A549 (cell line): ENCODE results near the gene DXO. TPM values are rescaled to one million over a fixed set of nuclear protein-coding genes. Genes with fewer than 3 reads are reported as not detected.
A peak's percentile ranks its signal among the peaks of the same experiment; 100 is the strongest.

Source experiments
- ATAC-seq, 2 experiments: fragments of 200-7000 bp in 1 of 2; fragments of >200 bp in 1 of 2; cut with Nextera tagmentation in 1 of 2; cut with Tn5 transposase in 1 of 2; 3 replicates each; pipeline versions ENCODE4 v1.8.0 to v1.9.1; 2018 to 2020; ENCODE audit warnings: mild to moderate bottlenecking in 1 of 2, moderate library complexity in 1 of 2
- CTCF ChIA-PET: fragments of 300-600 bp; sonication (Branson Sonifier 250); formaldehyde crosslinking; extraction: SDS; loops from one replicate; lab custom pipeline; 2021; ENCODE audit warnings: antibody characterized with exemption, inconsistent platforms; lab: Yijun Ruan, JAX
- POLR2A ChIA-PET: fragments of 350-600 bp; formaldehyde crosslinking; extraction: SDS; loops from one replicate; lab custom pipeline; 2021; ENCODE audit warnings: antibody characterized with exemption, inconsistent platforms; lab: Yijun Ruan, JAX
- DNase-seq, 2 experiments: peaks; one replicate each; pipeline versions ENCODE4 v3.0.0 to v3.0.0-alpha.2; 2011 to 2016; ENCODE audit warnings: low read depth in 1 of 2, low spot score in 1 of 2
- FAIRE-seq: peaks from 2 replicates; lab custom pipeline; 2011; peaks lifted over from hg19 to GRCh38; lab: Jason Lieb, UNC
- H3K27ac ChIP-seq, 2 experiments: fragments of >200 bp; sonication (Bioruptor Twin); formaldehyde crosslinking; 3 replicates each; pipeline ENCODE4 v1.5.1; 2016 to 2017
- H3K4me1 ChIP-seq: fragments of >200 bp; sonication (Bioruptor Twin); formaldehyde crosslinking; 3 replicates; pipeline ENCODE4 v1.6.1; 2016
- H3K4me2 ChIP-seq: fragments of >200 bp; sonication (Bioruptor Twin); formaldehyde crosslinking; 3 replicates; pipeline ENCODE4 v1.6.1; 2016
- H3K4me3 ChIP-seq: fragments of >200 bp; sonication (Bioruptor Twin); formaldehyde crosslinking; 3 replicates; pipeline ENCODE4 v1.5.1; 2016
- H3K9me3 ChIP-seq: fragments of >200 bp; sonication (Bioruptor Twin); formaldehyde crosslinking; 3 replicates; pipeline ENCODE4 v1.6.1; 2016
- ATOH8 ChIP-seq: fragments of 250-450 bp; sonication (Bioruptor Pico); IDR thresholded peaks from 2 replicates; pipeline ENCODE4 v1.5.0; 2020; ENCODE audit warnings: low read depth, mild to moderate bottlenecking, moderate library complexity
- BHLHE40 ChIP-seq: IDR thresholded peaks from 2 replicates; pipeline ENCODE4 v1.6.1; 2012; ENCODE audit warnings: low read depth, low read length, inconsistent platforms
- CHD2 ChIP-seq: fragments of 150-350 bp; IDR thresholded peaks from 2 replicates; pipeline ENCODE4 v1.6.1; 2014; ENCODE audit warnings: low read length; ENCODE audit not compliant: partially characterized antibody
- CHD4 ChIP-seq: fragments of 200-600 bp; sonication (generic); IDR thresholded peaks from 2 replicates; pipeline ENCODE4 v1.6.1; 2016; ENCODE audit warnings: antibody characterized with exemption, mild to moderate bottlenecking, borderline replicate concordance
- EHF ChIP-seq: fragments of 250-450 bp; sonication (Bioruptor Pico); IDR thresholded peaks from 2 replicates; pipeline ENCODE4 v1.5.0; 2020; ENCODE audit warnings: mild to moderate bottlenecking
- EHMT2 ChIP-seq: fragments of 200-600 bp; sonication (generic); IDR thresholded peaks from 2 replicates; pipeline ENCODE4 v1.6.1; 2016; ENCODE audit warnings: antibody characterized with exemption, low read depth, mild to moderate bottlenecking, moderate library complexity
- FOXS1 ChIP-seq: fragments of 250-450 bp; sonication (Bioruptor Pico); IDR thresholded peaks from 2 replicates; pipeline ENCODE4 v1.5.0; 2020; ENCODE audit warnings: mild to moderate bottlenecking, moderate library complexity
- GATA3 ChIP-seq: IDR thresholded peaks from 2 replicates; pipeline ENCODE4 v1.6.1; 2012; ENCODE audit warnings: borderline replicate concordance
- HDAC2 ChIP-seq: fragments of 200-600 bp; sonication (generic); IDR thresholded peaks from 2 replicates; pipeline ENCODE4 v1.6.1; 2016
- HEYL ChIP-seq: fragments of 250-450 bp; sonication (Bioruptor Pico); IDR thresholded peaks from 2 replicates; pipeline ENCODE4 v1.8.0; 2021; ENCODE audit warnings: mild to moderate bottlenecking, moderate library complexity
- HOXA7 ChIP-seq: fragments of 250-450 bp; sonication (Bioruptor Pico); IDR thresholded peaks from 2 replicates; pipeline ENCODE4 v1.5.0; 2020; ENCODE audit warnings: mild to moderate bottlenecking, moderate library complexity
- JUNB ChIP-seq: fragments of >200 bp; sonication (Bioruptor Twin); formaldehyde crosslinking; IDR thresholded peaks from 2 replicates; pipeline ENCODE4 v1.6.1; 2016
- MAX ChIP-seq: IDR thresholded peaks from 2 replicates; pipeline ENCODE4 v1.6.1; 2012
- MAZ ChIP-seq: fragments of 150-350 bp; IDR thresholded peaks from 2 replicates; pipeline ENCODE4 v1.6.1; 2014; ENCODE audit warnings: antibody characterized with exemption, low read depth, low read length, borderline replicate concordance
- NPAS2 ChIP-seq: fragments of 250-450 bp; sonication (Bioruptor Pico); IDR thresholded peaks from 2 replicates; pipeline ENCODE4 v1.8.0; 2022; ENCODE audit warnings: mild to moderate bottlenecking, moderate library complexity, borderline replicate concordance
- NR3C1 ChIP-seq: fragments of >200 bp; sonication (Bioruptor Twin); formaldehyde crosslinking; IDR thresholded peaks from 3 replicates; pipeline ENCODE4 v1.6.1; 2017
- POLR2A ChIP-seq: IDR thresholded peaks from 2 replicates; pipeline ENCODE4 v1.6.1; 2012; ENCODE audit warnings: mild to moderate bottlenecking, low read length
- RAD21 ChIP-seq, 2 experiments: fragments of >200 bp in 1 of 2; sonication (Bioruptor Twin) in 1 of 2; formaldehyde crosslinking in 1 of 2; IDR thresholded peaks in 1 of 2; conservative IDR thresholded peaks in 1 of 2; 2 replicates in 1 of 2; 3 replicates in 1 of 2; pipeline ENCODE4 v1.6.1; 2012 to 2018; ENCODE audit warnings: inconsistent platforms in 1 of 2
- RCOR1 ChIP-seq: fragments of 150-350 bp; IDR thresholded peaks from 2 replicates; pipeline ENCODE4 v1.6.1; 2014; ENCODE audit warnings: antibody characterized with exemption, low read length, low read depth
- RFX5 ChIP-seq: fragments of 450-650 bp; IDR thresholded peaks from 2 replicates; pipeline ENCODE4 v1.7.1; 2014; ENCODE audit warnings: antibody characterized with exemption, mild to moderate bottlenecking, moderate library complexity
- RNF2 ChIP-seq: fragments of 200-600 bp; sonication (generic); IDR thresholded peaks from 2 replicates; pipeline ENCODE4 v1.6.1; 2016; ENCODE audit warnings: low read depth, mild to moderate bottlenecking, antibody characterized with exemption, moderate library complexity, borderline replicate concordance
- SMC3 ChIP-seq: fragments of >200 bp; sonication (Bioruptor Twin); formaldehyde crosslinking; IDR thresholded peaks from 3 replicates; pipeline ENCODE4 v1.6.1; 2018; ENCODE audit warnings: inconsistent platforms
- TFCP2L1 ChIP-seq: fragments of 250-450 bp; sonication (Bioruptor Pico); IDR thresholded peaks from 2 replicates; pipeline ENCODE4 v1.5.0; 2021; ENCODE audit warnings: mild to moderate bottlenecking
- TP53 ChIP-seq: fragments of 250-450 bp; sonication (Bioruptor Pico); IDR thresholded peaks from 2 replicates; pipeline ENCODE4 v1.5.0; 2021; ENCODE audit warnings: mild to moderate bottlenecking, moderate library complexity
- ZC3H11A ChIP-seq: fragments of 450-650 bp; IDR thresholded peaks from 2 replicates; pipeline ENCODE4 v1.6.1; 2014; ENCODE audit warnings: antibody characterized with exemption, mild to moderate bottlenecking
- ZSCAN20 ChIP-seq: fragments of 250-450 bp; sonication (Bioruptor Pico); IDR thresholded peaks from 2 replicates; pipeline ENCODE4 v1.8.0; 2022; ENCODE audit warnings: mild to moderate bottlenecking, moderate library complexity
- WGBS: methylation state at CpG from one replicate; pipeline ENCODE4 v1.1.6; 2017; ENCODE audit errors: missing lambda C conversion rate; 5-methylcytosine and 5-hydroxymethylcytosine counted together
- polyA plus RNA-seq, 4 experiments: library from polyadenylated mRNA; depleted of rRNA in 3 of 4; stranded (reverse); fragments of >200 nt; fragmentation: RNase III in 1 of 4; extraction: RNeasy Plus Mini Kit Qiagen cat#74134 plus additional on column Dnase treatment in 1 of 4; gene quantifications; 2 replicates in 3 of 4; 3 replicates in 1 of 4; pipeline ENCODE4 v1.2.3, GENCODE V29; 2011 to 2017
- TF ChIP-seq, protein P1 (sequence below): fragments of 450-650 bp; IDR thresholded peaks from 2 replicates; pipeline ENCODE4 v1.6.1; 2014; ENCODE audit warnings: antibody characterized with exemption
- TF ChIP-seq, protein P2 (sequence below): fragments of 200-600 bp; sonication (generic); IDR thresholded peaks from 2 replicates; pipeline ENCODE4 v1.6.1; 2016; ENCODE audit warnings: antibody characterized with exemption, mild to moderate bottlenecking, moderate library complexity

The DXO gene
- polyA plus RNA-seq, 2 of the 4 experiments (the other 2 are of a cell fraction): 12.7 to 15.6 TPM

DNA sequence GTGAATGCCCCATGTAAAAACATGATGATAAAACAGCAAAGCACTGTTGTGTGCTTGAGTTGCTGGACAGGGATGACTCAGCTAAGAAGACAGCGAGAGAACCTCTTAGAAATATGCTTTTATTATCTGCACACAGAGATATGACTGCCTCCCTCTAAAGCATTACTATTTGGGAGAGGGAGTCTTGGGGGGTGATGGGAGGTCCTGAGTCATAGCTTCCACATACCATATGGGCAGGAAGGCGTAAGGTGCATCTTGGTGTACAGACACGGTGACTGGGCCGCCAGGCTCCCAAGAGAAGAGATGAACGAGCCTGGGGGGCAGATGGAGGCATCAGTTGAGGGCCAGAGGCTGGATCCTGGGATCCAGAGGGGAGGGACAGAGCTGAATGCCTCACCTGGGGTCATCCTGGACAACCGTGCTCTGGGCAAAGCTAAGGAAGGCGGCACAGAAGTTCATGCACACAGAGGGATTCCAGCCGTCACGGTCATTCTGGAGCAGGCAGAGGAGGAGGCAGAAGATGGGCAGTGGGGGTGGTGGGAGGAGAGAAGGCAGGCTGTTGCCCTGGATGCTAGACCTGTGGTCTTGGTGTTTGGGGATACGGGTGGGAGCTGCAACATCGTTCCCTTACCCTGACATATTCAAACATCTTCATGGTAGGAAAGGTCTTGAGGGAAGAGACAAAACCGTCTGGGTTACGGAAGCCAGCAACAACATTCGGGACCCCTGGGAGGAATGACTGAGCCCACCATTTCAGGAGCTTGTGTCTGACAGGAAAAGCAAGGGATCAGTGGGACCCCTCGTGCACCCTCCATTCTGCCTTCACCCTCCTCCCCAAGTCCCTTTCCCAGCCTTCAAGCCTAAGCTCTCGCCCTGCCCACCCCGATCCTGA is 2.0 kb downstream of the DXO start:
- Histone ChIP-seq H3K4me3 (no peak overlapping the region), H3K27ac (peak overlapping the region in 1 of 2 experiments; percentile 93; a peak in 1 of 6 replicates), H3K4me2 (peak overlapping the region; percentile 96; the same call in 1 of the 3 replicates), H3K4me1 (peaks cover 17% of the 10 kb centered on the region; the same call in 1 of the 3 replicates), H3K9me3 (no peaks in the 10 kb centered on the region)
- CTCF ChIA-PET: interaction anchor here (0.6 to 2.1 kb wide), 2 partner anchors 18 to 349 kb away, joined by 3 to 9 read pairs; partner anchors contain the start of gene PRRC2A
- 86% methylated on average over 13 of the region's 17 CpGs for WGBS
- TF ChIP-seq CHD2 (no peak), HOXA7 (CRISPR knock-in tag) (no peak), ZSCAN20 (CRISPR knock-in tag) (no peak), RNF2 (no peak), MAZ (no peak), HEYL (CRISPR knock-in tag) (no peak), HDAC2 (no peak), BHLHE40 (no peak), MAX (no peak), ATOH8 (CRISPR knock-in tag) (no peak), RAD21 (conservative IDR thresholded peaks at IDR 0.05 in 1 of 2, IDR thresholded peaks at IDR 0.05 in 1 of 2) (no peak), RCOR1 (no peak), GATA3 (no peak), JUNB (no peak), POLR2A (no peak), ZC3H11A (no peak), SMC3 (no peak)
- TF ChIP-seq, protein P1, sequence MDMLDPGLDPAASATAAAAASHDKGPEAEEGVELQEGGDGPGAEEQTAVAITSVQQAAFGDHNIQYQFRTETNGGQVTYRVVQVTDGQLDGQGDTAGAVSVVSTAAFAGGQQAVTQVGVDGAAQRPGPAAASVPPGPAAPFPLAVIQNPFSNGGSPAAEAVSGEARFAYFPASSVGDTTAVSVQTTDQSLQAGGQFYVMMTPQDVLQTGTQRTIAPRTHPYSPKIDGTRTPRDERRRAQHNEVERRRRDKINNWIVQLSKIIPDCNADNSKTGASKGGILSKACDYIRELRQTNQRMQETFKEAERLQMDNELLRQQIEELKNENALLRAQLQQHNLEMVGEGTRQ: no peak
- FAIRE-seq (no peak), DNase-seq (no peak), ATAC-seq (no peak)
- POLR2A ChIA-PET: interaction anchor here (0.7 kb wide), 1 partner anchor 11 kb away, joined by 3 read pairs; no protein-coding TSS in a partner anchor

- Histone ChIP-seq H3K27ac (no peak overlapping the region), H3K4me3 (no peak overlapping the region), H3K4me1 (peaks cover 17% of the 10 kb centered on the region; the same call in 1 of the 3 replicates), H3K9me3 (no peaks in the 10 kb centered on the region), H3K4me2 (no peak overlapping the region)
- ATAC-seq (no peak), FAIRE-seq (no peak), DNase-seq (no peak)
- 92% methylated on average over 17 of the region's 23 CpGs for WGBS
- ChIA-PET CTCF (interaction anchor here (2.1 kb wide), 1 partner anchor 17 kb away, joined by 9 read pairs; no protein-coding TSS in a partner anchor), POLR2A (interaction anchor here (0.7 kb wide), 1 partner anchor 10 kb away, joined by 3 read pairs; no protein-coding TSS in a partner anchor)
- TF ChIP-seq ZC3H11A (no peak), RAD21 (conservative IDR thresholded peaks at IDR 0.05 in 1 of 2, IDR thresholded peaks at IDR 0.05 in 1 of 2) (no peak), RFX5 (no peak), HEYL (CRISPR knock-in tag) (no peak), FOXS1 (no peak), NPAS2 (CRISPR knock-in tag) (no peak), NR3C1 (no peak), TFCP2L1 (CRISPR knock-in tag) (no peak), ATOH8 (CRISPR knock-in tag) (no peak), CHD4 (no peak), EHMT2 (no peak), TP53 (CRISPR knock-in tag) (no peak), EHF (CRISPR knock-in tag) (no peak), RCOR1 (no peak)
- TF ChIP-seq, protein P2, sequence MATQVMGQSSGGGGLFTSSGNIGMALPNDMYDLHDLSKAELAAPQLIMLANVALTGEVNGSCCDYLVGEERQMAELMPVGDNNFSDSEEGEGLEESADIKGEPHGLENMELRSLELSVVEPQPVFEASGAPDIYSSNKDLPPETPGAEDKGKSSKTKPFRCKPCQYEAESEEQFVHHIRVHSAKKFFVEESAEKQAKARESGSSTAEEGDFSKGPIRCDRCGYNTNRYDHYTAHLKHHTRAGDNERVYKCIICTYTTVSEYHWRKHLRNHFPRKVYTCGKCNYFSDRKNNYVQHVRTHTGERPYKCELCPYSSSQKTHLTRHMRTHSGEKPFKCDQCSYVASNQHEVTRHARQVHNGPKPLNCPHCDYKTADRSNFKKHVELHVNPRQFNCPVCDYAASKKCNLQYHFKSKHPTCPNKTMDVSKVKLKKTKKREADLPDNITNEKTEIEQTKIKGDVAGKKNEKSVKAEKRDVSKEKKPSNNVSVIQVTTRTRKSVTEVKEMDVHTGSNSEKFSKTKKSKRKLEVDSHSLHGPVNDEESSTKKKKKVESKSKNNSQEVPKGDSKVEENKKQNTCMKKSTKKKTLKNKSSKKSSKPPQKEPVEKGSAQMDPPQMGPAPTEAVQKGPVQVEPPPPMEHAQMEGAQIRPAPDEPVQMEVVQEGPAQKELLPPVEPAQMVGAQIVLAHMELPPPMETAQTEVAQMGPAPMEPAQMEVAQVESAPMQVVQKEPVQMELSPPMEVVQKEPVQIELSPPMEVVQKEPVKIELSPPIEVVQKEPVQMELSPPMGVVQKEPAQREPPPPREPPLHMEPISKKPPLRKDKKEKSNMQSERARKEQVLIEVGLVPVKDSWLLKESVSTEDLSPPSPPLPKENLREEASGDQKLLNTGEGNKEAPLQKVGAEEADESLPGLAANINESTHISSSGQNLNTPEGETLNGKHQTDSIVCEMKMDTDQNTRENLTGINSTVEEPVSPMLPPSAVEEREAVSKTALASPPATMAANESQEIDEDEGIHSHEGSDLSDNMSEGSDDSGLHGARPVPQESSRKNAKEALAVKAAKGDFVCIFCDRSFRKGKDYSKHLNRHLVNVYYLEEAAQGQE: no peak
Measured at GRCh38 chr6:31968791-31969711, 2.9 kb downstream of the DXO start.
